GM18508 (cell line): ENCODE data around the gene RAVER1.
"Not testable (repeated sequence)": the region's sequence is repeated elsewhere in the genome, so short reads cannot be mapped to it uniquely, and the experiment has no call there.

Experiments used
- ATAC-seq: cut with Tn5 transposase; IDR thresholded peaks from one replicate; pipeline ENCODE4 v1.9.1; 2021; ENCODE audit warnings: moderate number of reproducible peaks; ENCODE audit not compliant: insufficient read depth, unreplicated experiment

The RAVER1 gene

GRCh38 chr19:10292789-10293636 is 40.3 kb downstream of the RAVER1 start:
- ATAC-seq: no peak

GRCh38 chr19:10292206-10292788 is 41.0 kb downstream of the RAVER1 start:
- no peak for ATAC-seq

GRCh38 chr19:10291554-10292205 is 41.6 kb downstream of the RAVER1 start:
- ATAC-seq: no peak

- ATAC-seq: no peak
Observed at GRCh38 chr19:10290876-10291553, 42.3 kb downstream of the RAVER1 start.

GRCh38 chr19:10290357-10290875 is 42.9 kb downstream of the RAVER1 start:
- no peak for ATAC-seq

GRCh38 chr19:10289836-10290356 is 43.4 kb downstream of the RAVER1 start, which contains the start of gene ICAM5:
ICAM5 (plus strand) TSS chr19:10289952; CDS start chr19:10290044, 92 bp downstream.
- no peak for ATAC-seq

GRCh38 chr19:10289167-10289835 is 44.0 kb downstream of the RAVER1 start:
- no peak for ATAC-seq

- ATAC-seq: no peak
Observed at GRCh38 chr19:10288662-10289166, 44.6 kb downstream of the RAVER1 start.

- no peak for ATAC-seq
Observed at GRCh38 chr19:10286803-10287737, 46.3 kb downstream of the RAVER1 start, which contains the start of gene ICAM4. ICAM4 (plus strand) TSS chr19:10286955; CDS start chr19:10287013, 58 bp downstream.

- ATAC-seq: no peak
Observed at GRCh38 chr19:10285393-10285792, 47.9 kb downstream of the RAVER1 start.

- ATAC-seq: no peak
Observed at GRCh38 chr19:10284960-10285278, 48.4 kb downstream of the RAVER1 start.

GRCh38 chr19:10284065-10284959 is 49.0 kb downstream of the RAVER1 start:
- no peak for ATAC-seq

GRCh38 chr19:10283301-10284064 is 49.8 kb downstream of the RAVER1 start:
- ATAC-seq: no peak

- ATAC-seq: not testable (repeated sequence)
Observed at GRCh38 chr19:10282043-10282442, 51.3 kb downstream of the RAVER1 start.

GRCh38 chr19:10279737-10280442 is 53.4 kb downstream of the RAVER1 start:
- ATAC-seq: no peak

GRCh38 chr19:10278935-10279334 is 54.4 kb downstream of the RAVER1 start:
- ATAC-seq: no peak
